Kidney capillary endothelial cell (primary cell): Measurements from ENCODE around the gene ZC3HAV1L.
"Not testable (repeated sequence)": the region's sequence is repeated elsewhere in the genome, so short reads cannot be mapped to it uniquely, and the experiment has no call there.

Experiments
- DNase-seq: peaks from one replicate; pipeline ENCODE4 v3.0.0-alpha.2; 2018; ENCODE audit warnings: low spot score

ZC3HAV1L gene

DNA sequence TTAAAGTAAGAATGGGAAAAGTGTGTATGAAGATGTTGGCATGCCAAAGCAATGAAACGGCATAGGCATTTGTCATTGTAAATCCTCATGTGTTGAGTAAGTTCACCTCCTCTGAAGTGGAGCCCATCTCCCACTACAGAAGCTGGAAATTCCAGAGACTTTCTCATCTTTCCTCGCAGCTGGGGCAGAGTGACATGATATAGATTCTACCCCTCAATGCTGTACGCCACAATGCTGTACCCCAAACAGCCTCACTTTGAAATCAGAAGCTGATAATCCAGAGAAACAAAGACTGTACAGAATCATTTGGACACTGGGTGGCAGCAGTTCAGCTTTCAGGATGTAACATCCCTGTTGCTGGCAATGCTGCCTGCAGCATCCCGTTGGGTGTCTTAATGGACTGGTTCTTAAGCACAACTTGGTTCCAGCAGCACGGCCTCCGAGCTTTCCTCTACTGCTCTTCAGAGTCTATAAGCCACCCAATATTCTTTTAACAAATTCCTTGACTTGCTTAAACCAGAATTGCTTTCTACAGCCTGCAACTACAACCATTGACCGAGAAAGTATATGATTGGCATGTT, 18.8 kb downstream of the ZC3HAV1L start:
- DNase-seq: peak; percentile 52

- DNase-seq: no peak
These were observed 24.5 kb downstream of the ZC3HAV1L start for GRCh38 chr7:139011373-139011772.

DNA sequence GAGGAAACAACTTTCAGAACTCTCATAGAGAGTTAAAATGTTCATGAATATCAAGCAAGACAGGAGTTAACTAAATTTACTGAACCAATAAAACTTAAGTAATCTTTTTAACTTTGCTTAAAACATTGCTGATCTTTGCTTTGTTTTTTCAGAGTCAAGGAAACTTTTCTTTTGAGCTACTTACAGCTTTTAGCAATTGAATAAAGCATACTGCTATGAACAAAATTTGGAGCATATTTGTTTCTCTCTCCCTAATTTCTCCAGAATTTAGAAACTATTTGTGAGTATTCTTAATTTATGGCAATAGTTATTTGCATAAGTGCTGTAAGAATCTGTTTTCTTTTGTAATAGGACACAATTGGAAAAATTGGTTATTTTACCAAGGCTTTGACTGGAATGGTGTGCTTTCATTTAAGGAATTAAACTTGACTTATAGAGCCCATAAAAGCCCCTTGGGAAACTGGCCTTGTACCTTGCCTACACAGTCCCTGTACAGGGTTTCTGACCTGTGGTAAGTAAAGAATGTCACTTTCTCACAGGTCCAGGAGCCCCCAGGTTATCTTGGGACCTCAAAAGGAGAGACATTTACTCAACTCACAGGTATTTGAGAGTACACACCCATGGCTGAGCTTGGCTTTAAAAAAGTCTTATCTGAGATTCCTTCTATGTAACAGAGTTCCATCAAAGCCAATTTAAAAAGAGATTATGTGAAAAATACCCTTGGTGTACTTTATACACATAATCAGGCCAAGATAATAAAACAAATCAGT, 31.3 kb downstream of the ZC3HAV1L start:
- no peak for DNase-seq

GRCh38 chr7:138999414-138999813, 36.4 kb downstream of the ZC3HAV1L start:
- no peak for DNase-seq

- DNase-seq: no peak
These were observed 43.8 kb downstream of the ZC3HAV1L start for GRCh38 chr7:138992052-138992531.

GRCh38 chr7:138987686-138988085, 48.2 kb downstream of the ZC3HAV1L start:
- DNase-seq: no peak

GRCh38 chr7:138982204-138982623, 53.6 kb downstream of the ZC3HAV1L start:
- no peak for DNase-seq

DNA sequence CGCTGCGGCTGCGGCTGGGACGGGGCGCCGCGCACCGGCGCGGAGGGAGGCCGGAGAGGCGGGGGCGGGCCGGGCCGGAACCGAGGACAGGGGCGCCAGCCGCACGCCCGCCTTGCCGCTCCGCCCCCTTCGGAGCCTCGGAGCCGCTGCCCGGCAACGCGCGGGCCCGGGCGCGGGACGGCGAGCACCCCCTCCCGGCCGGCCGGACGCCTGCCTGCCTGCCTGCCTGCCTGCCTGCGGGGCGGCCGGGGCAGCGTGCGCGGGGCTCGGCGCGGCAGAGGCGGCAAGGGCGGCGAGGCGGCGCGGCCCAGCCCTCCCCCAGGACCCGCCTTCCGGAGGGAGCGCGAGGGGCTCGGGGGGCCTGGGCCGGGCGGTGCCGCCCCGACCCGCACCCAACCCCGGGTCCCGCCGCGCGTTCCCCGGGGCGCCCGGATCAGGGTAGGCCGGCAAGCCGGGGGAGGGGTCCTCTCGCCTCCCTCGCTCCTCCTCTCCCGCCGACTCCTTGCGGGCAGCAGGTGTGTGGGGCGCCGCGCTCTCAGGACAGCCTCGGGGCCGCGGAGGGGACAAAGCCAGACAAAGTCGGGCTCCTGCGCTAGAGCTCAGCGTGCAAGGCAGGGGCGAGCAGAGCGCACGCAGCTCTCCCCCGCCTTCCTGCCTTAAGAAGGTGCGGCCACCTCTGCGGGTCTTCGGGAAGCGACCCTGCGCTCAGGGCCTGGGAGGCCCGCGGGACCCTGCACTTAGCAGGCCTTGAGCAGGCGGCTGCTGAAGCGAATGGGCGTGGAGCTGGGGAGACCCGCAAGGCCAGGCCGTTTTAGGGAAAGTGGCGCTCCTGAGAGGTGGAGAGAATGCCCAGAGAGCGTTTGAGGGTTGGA, 54.3 kb downstream of the ZC3HAV1L start, which contains the start of gene KIAA1549:
TSS of gene KIAA1549 (minus strand) at position 58 of the 872 bp plus-strand sequence. CDS start 120 bp downstream, outside the sequence.
- DNase-seq: peak; percentile 55

DNA sequence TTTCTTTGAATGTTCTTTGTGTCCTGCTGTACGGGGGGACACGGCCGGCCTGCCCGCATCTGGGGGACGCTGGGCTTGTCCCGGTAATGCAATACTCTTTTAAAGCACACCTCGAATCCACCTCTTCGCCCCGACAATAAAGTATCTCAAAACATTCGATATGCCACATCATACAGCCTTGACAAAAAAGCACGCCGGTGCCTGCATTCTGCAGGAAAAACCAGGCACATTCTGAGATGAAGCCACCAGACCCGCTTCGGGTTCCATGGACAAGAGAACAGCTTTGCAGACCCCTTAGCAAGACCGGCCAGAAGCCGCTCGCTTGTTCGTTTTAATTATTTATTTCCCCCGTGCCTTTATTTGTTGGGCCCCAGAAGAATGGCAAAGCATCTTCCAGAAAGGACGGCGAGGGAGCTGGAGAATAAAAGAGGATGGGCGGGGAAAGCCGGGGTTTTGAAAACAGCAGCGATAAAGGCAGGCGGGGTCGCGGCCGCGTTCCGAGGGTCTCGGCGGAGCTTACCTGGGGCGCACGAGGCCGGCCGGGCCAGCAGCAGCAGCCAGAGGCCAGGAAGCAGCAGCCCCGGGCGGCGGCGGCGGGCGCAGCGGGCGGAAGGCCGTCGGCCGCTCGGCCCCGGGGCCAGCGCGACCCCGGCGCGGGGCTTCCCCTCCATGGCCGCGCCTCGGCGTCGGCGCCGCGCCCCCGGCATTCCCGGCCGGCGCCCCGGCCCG, 55.1 kb downstream of the ZC3HAV1L start:
- no peak for DNase-seq

GRCh38 chr7:138979988-138980562, 55.8 kb downstream of the ZC3HAV1L start:
- DNase-seq: no peak

DNA sequence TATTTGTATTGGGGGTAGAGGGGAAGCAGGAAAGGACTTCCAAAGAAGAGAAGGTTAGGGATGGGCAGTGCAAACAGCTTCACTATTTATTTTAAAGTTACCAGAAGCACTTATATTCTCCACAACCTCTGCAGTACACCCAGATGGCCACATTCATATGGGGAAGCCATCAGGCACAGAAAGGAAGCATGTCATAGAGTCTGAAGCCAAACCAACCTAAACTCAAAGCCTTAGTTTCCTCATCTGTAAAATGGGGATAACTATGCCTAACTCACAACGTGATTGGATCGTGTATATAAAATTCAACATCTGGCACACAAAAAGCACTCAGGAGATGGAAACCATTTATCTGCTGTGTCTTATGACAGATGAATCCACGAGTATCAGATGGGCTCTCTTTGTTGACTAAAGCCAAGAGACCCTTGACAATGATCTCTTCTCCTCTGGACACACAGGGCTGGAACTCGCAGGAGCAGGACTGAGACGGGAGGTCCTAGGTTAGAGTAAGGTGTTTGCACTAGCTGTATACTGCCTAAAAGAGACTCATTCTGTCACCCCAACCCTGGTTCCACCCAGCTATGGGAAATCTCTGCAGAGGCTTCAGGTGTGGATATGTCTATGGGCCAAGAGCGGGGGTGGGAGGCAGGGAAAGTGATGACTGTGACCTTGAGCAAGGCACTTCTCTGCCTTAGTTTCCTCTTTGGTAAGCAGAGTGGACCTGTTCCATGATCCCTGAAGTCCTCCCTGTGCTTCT, 56.4 kb downstream of the ZC3HAV1L start:
- DNase-seq: no peak

DNA sequence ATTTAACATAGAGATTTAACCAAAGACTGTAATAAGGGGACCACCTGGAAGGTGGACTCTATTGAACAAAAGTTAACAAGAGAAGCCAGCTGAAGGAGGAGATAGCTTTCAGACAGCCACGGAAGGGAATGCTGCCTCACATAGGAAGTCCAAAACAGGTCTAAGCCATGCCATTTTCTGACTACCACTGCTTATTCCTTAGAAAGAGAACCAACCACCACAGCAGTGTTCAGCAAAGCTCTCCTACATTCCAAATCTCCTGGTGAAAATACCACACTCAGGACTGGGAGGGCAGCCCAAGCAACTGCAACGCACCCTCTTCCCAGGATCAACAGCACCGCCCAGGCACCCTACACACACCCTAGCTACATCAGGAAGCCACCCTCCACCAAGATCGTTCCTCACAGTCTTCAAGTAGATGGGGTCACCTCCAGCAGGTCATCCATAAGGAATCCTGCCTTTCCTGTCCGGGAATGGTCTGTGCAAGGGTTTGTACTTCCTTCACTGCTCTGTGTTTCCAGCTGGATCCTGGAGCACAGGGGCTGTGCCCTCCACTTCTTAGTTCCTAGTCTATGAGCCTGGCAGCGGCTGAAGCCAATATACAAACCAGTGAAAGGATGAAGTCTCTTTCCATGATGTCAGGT, 57.2 kb downstream of the ZC3HAV1L start:
- DNase-seq: no peak

DNA sequence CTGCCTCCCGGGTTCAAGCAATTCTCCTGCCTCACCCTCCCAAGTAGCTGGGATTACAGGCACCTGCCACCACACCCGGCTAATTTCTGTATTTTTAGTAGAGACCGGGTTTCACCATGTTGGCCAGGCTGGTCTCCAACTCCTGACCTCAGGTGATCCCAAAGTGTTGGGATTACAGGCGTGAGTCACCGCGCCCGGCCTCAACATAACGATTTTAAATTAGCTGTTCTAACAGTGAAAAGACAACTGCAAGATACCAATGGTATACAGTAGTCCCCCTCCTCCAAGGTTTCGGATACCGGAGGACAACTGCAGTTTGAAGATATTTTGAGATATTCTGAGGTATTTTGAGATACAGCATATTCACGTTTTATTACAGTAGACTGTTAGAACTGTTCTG, 59.7 kb downstream of the ZC3HAV1L start:
- not testable (repeated sequence) for DNase-seq
